H1 (cell line): ENCODE data around the gene FSIP1. TPM values are rescaled to one million over a fixed set of nuclear protein-coding genes. Genes with fewer than 3 reads are reported as not detected.

ENCODE experiments used
- CTCF ChIA-PET: fragments of 300-600 bp; sonication (Branson Sonifier 250); formaldehyde crosslinking; loops from one replicate; lab custom pipeline; 2021; ENCODE audit not compliant: partially characterized antibody; lab: Charles Lee
- POLR2A ChIA-PET: fragments of 300-600 bp; sonication (Branson Sonifier 250); formaldehyde crosslinking; loops from one replicate; lab custom pipeline; 2021; ENCODE audit warnings: inconsistent platforms; ENCODE audit not compliant: partially characterized antibody; lab: Charles Lee
- DNase-seq, 2 experiments: peaks; one replicate each; pipeline versions ENCODE4 v3.0.0 to v3.0.0-alpha.2; 2010 to 2022; ENCODE audit warnings: low spot score in 2 of 2, low read depth in 1 of 2, mixed read lengths in 1 of 2
- FAIRE-seq: peaks from 2 replicates; lab custom pipeline; 2011; peaks lifted over from hg19 to GRCh38; lab: Jason Lieb, UNC
- H2AFZ ChIP-seq: 2 replicates; pipeline ENCODE4 v1.8.1; 2012; ENCODE audit warnings: low read length, inconsistent platforms
- H2AK5ac ChIP-seq: 2 replicates; pipeline ENCODE4 v1.6.1; 2013; ENCODE audit warnings: low read depth, low read length
- H2BK120ac ChIP-seq: replicated peaks from 2 replicates; pipeline ENCODE3; 2013; ENCODE audit warnings: low read depth, low read length, inconsistent platforms
- H2BK12ac ChIP-seq: 2 replicates; pipeline ENCODE4 v1.6.1; 2013; ENCODE audit warnings: low read depth, low read length
- H2BK15ac ChIP-seq: 2 replicates; pipeline ENCODE4 v1.6.1; 2013; ENCODE audit warnings: low read length
- H2BK20ac ChIP-seq: 2 replicates; pipeline ENCODE4 v1.6.1; 2013; ENCODE audit warnings: low read length
- H2BK5ac ChIP-seq: 2 replicates; pipeline ENCODE4 v1.6.1; 2013; ENCODE audit warnings: low read depth, low read length
- H3K14ac ChIP-seq: 2 replicates; pipeline ENCODE4 v1.6.1; 2013; ENCODE audit warnings: inconsistent platforms; ENCODE audit not compliant: insufficient read length
- H3K18ac ChIP-seq: 2 replicates; pipeline ENCODE4 v1.6.1; 2013; ENCODE audit warnings: low read length; ENCODE audit errors: extremely low read depth
- H3K23ac ChIP-seq: 2 replicates; pipeline ENCODE4 v1.6.1; 2013; ENCODE audit warnings: inconsistent platforms; ENCODE audit not compliant: insufficient read length
- H3K23me2 ChIP-seq: 2 replicates; pipeline ENCODE4 v1.6.1; 2013; ENCODE audit warnings: low read depth, low read length
- H3K27ac ChIP-seq: 2 replicates; pipeline ENCODE4 v1.6.1; 2011; ENCODE audit warnings: low read depth, low read length, inconsistent platforms
- H3K27me3 ChIP-seq, 4 experiments: replicated peaks in 1 of 4; 1 replicate in 1 of 4; 2 replicates in 3 of 4; pipeline versions ENCODE4 v1.6.1 to v1.8.1; 2011 to 2013; ENCODE audit warnings: low read length in 3 of 4, mild to moderate bottlenecking in 3 of 4, inconsistent platforms in 2 of 4, mixed read lengths in 2 of 4, moderate library complexity in 1 of 4; ENCODE audit not compliant: control insufficient read depth in 3 of 4, insufficient read depth in 3 of 4; ENCODE audit errors: extremely low read depth in 1 of 4
- H3K36me3 ChIP-seq, 4 experiments: 2 replicates each; pipeline versions ENCODE4 v1.6.1 to v1.8.1; 2011 to 2013; ENCODE audit warnings: mild to moderate bottlenecking in 4 of 4, low read length in 3 of 4, moderate library complexity in 2 of 4, control low read depth in 1 of 4, inconsistent platforms in 1 of 4; ENCODE audit not compliant: insufficient read depth in 4 of 4, control insufficient read depth in 2 of 4
- H3K4ac ChIP-seq: replicated peaks from 2 replicates; pipeline ENCODE3; 2013; ENCODE audit warnings: low read length, low read depth, mixed read lengths, inconsistent platforms; ENCODE audit not compliant: insufficient read length
- H3K4me1 ChIP-seq, 4 experiments: replicated peaks in 1 of 4; 1 replicate in 1 of 4; 2 replicates in 3 of 4; pipeline versions ENCODE4 v1.6.1 to v1.8.1; 2011 to 2013; ENCODE audit warnings: low read length in 3 of 4, inconsistent platforms in 2 of 4, mixed read lengths in 1 of 4; ENCODE audit not compliant: insufficient read depth in 4 of 4, control insufficient read depth in 3 of 4
- H3K4me2 ChIP-seq, 2 experiments: 2 replicates each; pipeline versions ENCODE4 v1.6.1 to v1.8.1; 2011 to 2013; ENCODE audit warnings: low read depth in 2 of 2, low read length in 2 of 2, control low read depth in 1 of 2, inconsistent platforms in 1 of 2, mild to moderate bottlenecking in 1 of 2; ENCODE audit not compliant: insufficient read depth in 1 of 2
- H3K4me3 ChIP-seq, 4 experiments: fragments of 200-600, 300-600 bp in 1 of 4; sonication (generic), shearing (Covaris generic), sonication (Bioruptor Twin) in 1 of 4; 2 replicates each; pipeline versions ENCODE4 v1.5.1 to v1.8.1; 2011 to 2016; ENCODE audit warnings: low read length in 4 of 4, low read depth in 3 of 4, control low read depth in 2 of 4, inconsistent platforms in 2 of 4, mild to moderate bottlenecking in 2 of 4, mixed read lengths in 1 of 4, moderate library complexity in 1 of 4; ENCODE audit not compliant: insufficient read depth in 2 of 4; ENCODE audit errors: extremely low read depth in 1 of 4
- H3K56ac ChIP-seq: replicated peaks from 2 replicates; pipeline ENCODE3; 2013; ENCODE audit warnings: low read depth, mild to moderate bottlenecking, mixed read lengths, low read length, inconsistent platforms; ENCODE audit not compliant: insufficient read length
- H3K79me1 ChIP-seq: 2 replicates; pipeline ENCODE4 v1.6.1; 2013; ENCODE audit warnings: low read depth, low read length, control low read depth
- H3K79me2 ChIP-seq, 2 experiments: 2 replicates each; pipeline versions ENCODE4 v1.6.1 to v1.8.1; 2012 to 2013; ENCODE audit warnings: low read length in 2 of 2, mild to moderate bottlenecking in 2 of 2, inconsistent platforms in 1 of 2; ENCODE audit not compliant: insufficient read depth in 2 of 2, control insufficient read depth in 1 of 2
- H3K9ac ChIP-seq, 4 experiments: replicated peaks in 1 of 4; 1 replicate in 1 of 4; 2 replicates in 3 of 4; pipeline versions ENCODE4 v1.6.1 to v1.8.1; 2011 to 2013; ENCODE audit warnings: low read depth in 3 of 4, low read length in 3 of 4, control low read depth in 2 of 4, mild to moderate bottlenecking in 2 of 4, moderate library complexity in 2 of 4, inconsistent platforms in 1 of 4; ENCODE audit errors: extremely low read depth in 1 of 4
- H3K9me3 ChIP-seq, 2 experiments: 2 replicates each; pipeline versions ENCODE4 v1.6.1 to v1.8.1; 2012 to 2013; ENCODE audit warnings: mild to moderate bottlenecking in 2 of 2, moderate library complexity in 2 of 2, control low read depth in 1 of 2, inconsistent platforms in 1 of 2, low read depth in 1 of 2, low read length in 1 of 2, mixed read lengths in 1 of 2; ENCODE audit not compliant: insufficient read depth in 2 of 2
- H4K20me1 ChIP-seq, 2 experiments: replicated peaks in 1 of 2; 2 replicates each; pipeline versions ENCODE3 to v1.8.1; 2011 to 2013; ENCODE audit warnings: inconsistent platforms in 2 of 2, low read length in 2 of 2, mild to moderate bottlenecking in 1 of 2; ENCODE audit not compliant: insufficient read depth in 2 of 2, control insufficient read depth in 1 of 2
- H4K5ac ChIP-seq: 2 replicates; pipeline ENCODE4 v1.6.1; 2013; ENCODE audit warnings: low read length, low read depth, mixed read lengths, inconsistent platforms; ENCODE audit not compliant: insufficient read length
- H4K8ac ChIP-seq: 2 replicates; pipeline ENCODE4 v1.8.0; 2013; ENCODE audit warnings: mild to moderate bottlenecking, moderate library complexity, low read length, inconsistent platforms; ENCODE audit not compliant: insufficient read depth; ENCODE audit errors: extremely low read depth
- H4K91ac ChIP-seq: replicated peaks from 2 replicates; pipeline ENCODE3; 2013; ENCODE audit warnings: low read length, mixed read lengths, inconsistent platforms; ENCODE audit not compliant: insufficient read length
- BRCA1 ChIP-seq: IDR thresholded peaks from 2 replicates; pipeline ENCODE4 v1.6.1; 2012; ENCODE audit warnings: low read depth, low read length, improper control_type of control experiment
- KDM1A ChIP-seq: fragments of 200-600, 300-600 bp; sonication (generic); IDR thresholded peaks from 2 replicates; pipeline ENCODE4 v1.7.1; 2016; ENCODE audit warnings: mild to moderate bottlenecking, low read length, borderline replicate concordance
- RBBP5 ChIP-seq: IDR thresholded peaks from 2 replicates; pipeline ENCODE4 v1.7.1; 2012; ENCODE audit warnings: low read depth, mild to moderate bottlenecking, inconsistent platforms, low read length, moderate library complexity, borderline replicate concordance
- RXRA ChIP-seq: IDR thresholded peaks from 2 replicates; pipeline ENCODE4 v1.6.1; 2011; ENCODE audit warnings: low read depth, mild to moderate bottlenecking, low read length, moderate library complexity; ENCODE audit not compliant: insufficient read depth
- WGBS, 2 experiments: shearing (Covaris generic) in 1 of 2; methylation state at CpG; one replicate each; pipeline versions ENCODE4 v1.1.6 to v1.1.7; 2013 to 2015; ENCODE audit warnings: low lambda C conversion rate in 2 of 2, mixed read lengths in 2 of 2, inconsistent platforms in 1 of 2, low coverage in 1 of 2, missing lambda C conversion rate in 1 of 2; ENCODE audit not compliant: insufficient replicate concordance in 2 of 2, insufficient coverage in 1 of 2, insufficient read length in 1 of 2; ENCODE audit errors: extremely low coverage in 1 of 2, missing lambda C conversion rate in 1 of 2; 5-methylcytosine and 5-hydroxymethylcytosine counted together
- polyA plus RNA-seq, 7 experiments: library from polyadenylated mRNA; depleted of rRNA in 3 of 7; stranded (reverse) in 5 of 7; unstranded in 2 of 7; fragments of >200 nt in 5 of 7; fragments of 200-250 nt in 2 of 7; gene quantifications; 1 replicate in 5 of 7; 2 replicates in 1 of 7; 4 replicates in 1 of 7; pipeline versions ENCODE4 v1.2.1 to v1.2.3, GENCODE V29; 2011 to 2013; ENCODE audit warnings: missing spikeins in 2 of 7, mixed read lengths in 2 of 7
- total RNA-seq: library from RNA; stranded (reverse); fragmentation: NEBNext Ultra II Directional; extraction: Animal tissue kit (Norgen Biotek cat#: 25700); gene quantifications from 2 replicates; pipeline ENCODE4 v1.2.1, GENCODE V29; 2021

FSIP1 gene
- total and polyA plus RNA-seq, 2 of the 8 experiments (the other 6 are each of a cell fraction or from before 2014, with no cell fraction given), result 0.18 to 1.3 TPM

DNA sequence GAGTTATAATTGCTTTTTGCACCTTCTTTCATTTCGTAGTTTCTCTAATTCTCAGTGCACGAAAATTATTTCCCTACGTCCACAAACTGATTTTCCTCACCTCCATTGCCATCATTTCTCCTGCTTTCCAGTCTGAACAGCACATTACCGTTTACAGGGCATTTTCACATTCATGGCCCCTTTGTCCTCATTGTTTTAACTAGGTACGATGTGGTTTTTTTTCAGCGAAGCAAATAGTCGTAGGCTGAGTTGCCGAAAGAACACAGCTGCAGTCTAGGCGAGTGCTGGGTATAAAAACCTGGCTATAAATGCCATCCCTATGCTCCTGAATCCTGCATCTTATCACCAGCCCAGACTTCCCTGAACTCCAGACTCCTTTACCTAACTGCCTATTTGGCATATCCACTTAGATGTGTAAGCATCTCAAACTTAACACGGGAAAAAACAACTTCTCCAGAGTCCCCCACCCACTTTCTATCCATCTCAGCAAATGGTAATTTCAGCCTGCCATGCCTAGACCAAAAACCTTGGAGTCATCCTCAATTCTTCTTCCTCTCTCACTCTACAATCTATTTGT, 691 bp upstream of the FSIP1 start:
- peak overlapping the region; percentile 57 to 96 (median 81) for H3K9ac ChIP-seq
- H3K4me1 ChIP-seq, result peaks cover 1 to 22% (median 17%) of the 10 kb centered on the region in 4 experiments; a peak in 5 of 7 replicates
- no peak overlapping the region for H2BK15ac ChIP-seq
- no peaks in the 10 kb centered on the region for H4K20me1 ChIP-seq
- peak overlapping the region; percentile 71 for H3K4ac ChIP-seq
- no peaks in the 10 kb centered on the region for H3K36me3 ChIP-seq
- H4K5ac ChIP-seq, result peak overlapping the region; percentile 61
- H4K91ac ChIP-seq, result no peak overlapping the region
- TF ChIP-seq KDM1A (no peak), RBBP5 (no peak), RXRA (no peak), BRCA1 (no peak)
- 0 out of 2 replicates have a peak overlapping the region, but pooled peaks have one; percentile 59 for H2AFZ ChIP-seq
- FAIRE-seq (no peak), DNase-seq (no peak)
- 5% methylated on average over 10 of the region's 10 CpGs; no CpG with 5 or more reads in 1 of the 2 experiments for WGBS, 2 experiments
- H3K23ac ChIP-seq, result no peak overlapping the region
- no peak overlapping the region for H4K8ac ChIP-seq
- peaks cover 0 to 17% of the 10 kb centered on the region in 2 experiments; a peak in 2 of 4 replicates for H3K79me2 ChIP-seq
- peak overlapping the region; percentile 49 for H3K18ac ChIP-seq
- H2BK5ac ChIP-seq, result no peak overlapping the region
- H3K79me1 ChIP-seq, result no peaks in the 10 kb centered on the region
- H3K14ac ChIP-seq, result no peak overlapping the region
- peak overlapping the region; percentile 60; the same call in 1 of the 2 replicates for H3K27ac ChIP-seq
- H2BK20ac ChIP-seq, result no peak overlapping the region
- ChIA-PET CTCF (interaction anchor here (0.7 to 1.5 kb wide), 5 partner anchors 12 to 490 kb away, joined by 3 to 4 read pairs (median 3); partner anchors contain the start of gene EIF2AK4), POLR2A (interaction anchor here (1.2 to 1.9 kb wide), 6 partner anchors 11 to 203 kb away, joined by 4 to 10 read pairs (median 6); partner anchors contain the start of gene THBS1)
- no peaks in the 10 kb centered on the region for H3K27me3 ChIP-seq
- no peaks in the 10 kb centered on the region for H3K9me3 ChIP-seq
- H2BK12ac ChIP-seq, result no peak overlapping the region
- H3K4me2 ChIP-seq, result peak overlapping the region; percentile 98 to 99
- H3K56ac ChIP-seq, result peak overlapping the region; percentile 26
- H3K23me2 ChIP-seq, result peaks cover 7% of the 10 kb centered on the region
- H2BK120ac ChIP-seq, result no peak overlapping the region
- peak overlapping the region; percentile 73 to 97 (median 90) for H3K4me3 ChIP-seq
- H2AK5ac ChIP-seq, result no peak overlapping the region
